Endothelial cell of umbilical vein (primary cell): ENCODE results near the gene EXD3. TPM values are rescaled to one million over a fixed set of nuclear protein-coding genes. Genes with fewer than 3 reads are reported as not detected.

Experiments
- BruUV-seq: library from RNA; stranded (reverse); fragments of 400-500 nt; replicated peaks from 2 replicates; lab custom pipeline; 2021; lab: Mats Ljungman, UMichigan
- CTCF ChIA-PET: fragments of 300-600, 350-600 bp; sonication (Branson Sonifier 250); formaldehyde crosslinking; loops from one replicate; lab custom pipeline; 2021; ENCODE audit warnings: antibody characterized with exemption, inconsistent platforms; lab: Charles Lee
- POLR2A ChIA-PET: fragments of 300-600, 350-600 bp; sonication (Branson Sonifier 250); formaldehyde crosslinking; loops from one replicate; lab custom pipeline; 2021; ENCODE audit warnings: antibody characterized with exemption, inconsistent platforms; lab: Charles Lee
- DNase-seq: peaks from one replicate; pipeline ENCODE4 v3.0.0-alpha.2; 2011; ENCODE audit warnings: low read depth, low spot score
- FAIRE-seq: peaks from 2 replicates; lab custom pipeline; 2011; peaks lifted over from hg19 to GRCh38; lab: Jason Lieb, UNC
- H2AFZ ChIP-seq: 2 replicates; pipeline ENCODE4 v1.6.0; 2012; ENCODE audit warnings: low read depth, low read length, control low read depth, inconsistent platforms
- H3K27ac ChIP-seq: 2 replicates; pipeline ENCODE4 v1.5.1; 2011; ENCODE audit warnings: low read depth, mild to moderate bottlenecking, control low read depth, low read length, moderate library complexity; ENCODE audit not compliant: insufficient read depth
- H3K27me3 ChIP-seq, 2 experiments: 2 replicates each; pipeline versions ENCODE4 v1.6.0 to v1.6.1; 2011; ENCODE audit warnings: low read length in 2 of 2, mixed read lengths in 1 of 2; ENCODE audit not compliant: control insufficient read depth in 2 of 2, insufficient read depth in 2 of 2
- H3K36me3 ChIP-seq, 2 experiments: 2 replicates in 1 of 2; 3 replicates in 1 of 2; pipeline ENCODE4 v1.5.1; 2011; ENCODE audit warnings: low read length in 2 of 2, mild to moderate bottlenecking in 1 of 2, moderate library complexity in 1 of 2; ENCODE audit not compliant: control insufficient read depth in 2 of 2, insufficient read depth in 2 of 2; ENCODE audit errors: extremely low read depth in 1 of 2
- H3K4me1 ChIP-seq: 3 replicates; pipeline ENCODE4 v1.5.1; 2011; ENCODE audit warnings: mild to moderate bottlenecking, low read length; ENCODE audit not compliant: control insufficient read depth, insufficient read depth; ENCODE audit errors: extremely low read depth
- H3K4me2 ChIP-seq: 2 replicates; pipeline ENCODE4 v1.6.1; 2011; ENCODE audit warnings: low read length, control low read depth, mixed read lengths; ENCODE audit not compliant: insufficient read depth
- H3K4me3 ChIP-seq, 3 experiments: fragments of 200-600 bp in 1 of 3; sonication (generic), shearing (Covaris generic) in 1 of 3; replicated peaks in 1 of 3; 2 replicates each; pipeline ENCODE4 v1.5.1; 2011 to 2016; ENCODE audit warnings: control low read depth in 3 of 3, low read length in 3 of 3, mild to moderate bottlenecking in 2 of 3, inconsistent platforms in 1 of 3, low read depth in 1 of 3, moderate library complexity in 1 of 3; ENCODE audit not compliant: insufficient read depth in 1 of 3
- H3K79me2 ChIP-seq: 2 replicates; pipeline ENCODE4 v1.6.0; 2012; ENCODE audit warnings: low read length, inconsistent platforms; ENCODE audit not compliant: control insufficient read depth, insufficient read depth
- H3K9ac ChIP-seq: replicated peaks from 2 replicates; pipeline ENCODE3; 2011; ENCODE audit warnings: low read length, control low read depth; ENCODE audit not compliant: insufficient read depth; ENCODE audit errors: extremely low read depth
- H3K9me1 ChIP-seq: replicated peaks from 3 replicates; pipeline ENCODE4 v1.6.0; 2011; ENCODE audit warnings: mild to moderate bottlenecking, low read length; ENCODE audit not compliant: control insufficient read depth, insufficient read depth; ENCODE audit errors: extremely low read depth
- H3K9me3 ChIP-seq: replicated peaks from 2 replicates; pipeline ENCODE4 v1.5.1; 2012; ENCODE audit warnings: low read length, inconsistent platforms; ENCODE audit not compliant: control insufficient read depth, insufficient read depth
- H4K20me1 ChIP-seq: replicated peaks from 2 replicates; pipeline ENCODE3; 2011; ENCODE audit warnings: mild to moderate bottlenecking, low read length; ENCODE audit not compliant: control insufficient read depth, insufficient read depth; ENCODE audit errors: extremely low read depth
- EZH2 ChIP-seq: IDR thresholded peaks from 2 replicates; pipeline ENCODE4 v1.6.1; 2012; ENCODE audit warnings: borderline replicate concordance, low read depth, mild to moderate bottlenecking, moderate library complexity, low read length, inconsistent platforms; ENCODE audit not compliant: severe bottlenecking
- FOS ChIP-seq: IDR thresholded peaks from 2 replicates; pipeline ENCODE4 v1.6.1; 2011; ENCODE audit warnings: mild to moderate bottlenecking, low read length, moderate library complexity, borderline replicate concordance; ENCODE audit not compliant: insufficient read depth
- GATA2 ChIP-seq: IDR thresholded peaks from 2 replicates; pipeline ENCODE4 v1.7.0; 2011; ENCODE audit warnings: low read depth, mild to moderate bottlenecking, moderate library complexity, mixed read lengths, low read length; ENCODE audit not compliant: insufficient read length, insufficient read depth
- JUN ChIP-seq: IDR thresholded peaks from 2 replicates; pipeline ENCODE4 v1.6.1; 2011; ENCODE audit warnings: borderline replicate concordance, low read depth; ENCODE audit not compliant: insufficient read length, insufficient read depth
- MYC ChIP-seq: IDR thresholded peaks from one replicate; pipeline ENCODE4 v1.6.1; 2011; ENCODE audit warnings: mild to moderate bottlenecking, low read depth, low read length
- POLR2A ChIP-seq: IDR thresholded peaks from 2 replicates; pipeline ENCODE4 v1.6.1; 2012; ENCODE audit warnings: low read depth, mild to moderate bottlenecking, control low read depth, low read length
- POLR2AphosphoS5 ChIP-seq: IDR thresholded peaks from 2 replicates; pipeline ENCODE4 v1.6.1; 2012; ENCODE audit warnings: low read depth, mild to moderate bottlenecking, control low read depth, low read length, moderate library complexity; ENCODE audit not compliant: insufficient read depth
- dilution Hi-C: fragments of 300-500 bp; cut with MboI; formaldehyde crosslinking; loops from one replicate; pipeline ENCODE4 v1.15.0; 2019; ENCODE audit warnings: low sequenced_read_pairs; ENCODE audit not compliant: extremely low pct_ligation_motif_present
- intact Hi-C: fragments of 100-400 bp; cut with micrococcal nuclease; formaldehyde crosslinking; loops from one replicate; pipeline ENCODE4 v1.10.0; 2022
- polyA plus RNA-seq, 4 experiments: library from polyadenylated mRNA; depleted of rRNA in 3 of 4; stranded (reverse) in 3 of 4; unstranded in 1 of 4; fragments of >200 nt; gene quantifications; 2 replicates each; pipeline versions ENCODE4 v1.2.1 to v1.2.3, GENCODE V29; 2011 to 2012; ENCODE audit warnings: missing spikeins in 1 of 4
- total RNA-seq: library from RNA; stranded (reverse); gene quantifications from 2 replicates; pipeline ENCODE4 v1.2.3, GENCODE V29; 2021
- TF ChIP-seq, protein P1 (sequence below), 2 donors: IDR thresholded peaks; 1 replicate in 1 of 2; 2 replicates in 1 of 2; pipeline ENCODE4 v1.5.1; 2011; ENCODE audit warnings: low read length in 2 of 2, mild to moderate bottlenecking in 2 of 2, moderate library complexity in 2 of 2, control low read depth in 1 of 2, inconsistent platforms in 1 of 2, low read depth in 1 of 2; ENCODE audit not compliant: insufficient read depth in 1 of 2; ENCODE audit errors: extremely low read depth in 1 of 2
- TF ChIP-seq, protein P2 (sequence below): IDR thresholded peaks from 2 replicates; pipeline ENCODE4 v1.6.1; 2011; ENCODE audit not compliant: insufficient read depth, insufficient read length

EXD3 gene
- total and polyA plus RNA-seq, 2 donors (not counting 3 experiments of a cell fraction or from before 2014, with no cell fraction given): 17.7 to 30.3 TPM

DNA sequence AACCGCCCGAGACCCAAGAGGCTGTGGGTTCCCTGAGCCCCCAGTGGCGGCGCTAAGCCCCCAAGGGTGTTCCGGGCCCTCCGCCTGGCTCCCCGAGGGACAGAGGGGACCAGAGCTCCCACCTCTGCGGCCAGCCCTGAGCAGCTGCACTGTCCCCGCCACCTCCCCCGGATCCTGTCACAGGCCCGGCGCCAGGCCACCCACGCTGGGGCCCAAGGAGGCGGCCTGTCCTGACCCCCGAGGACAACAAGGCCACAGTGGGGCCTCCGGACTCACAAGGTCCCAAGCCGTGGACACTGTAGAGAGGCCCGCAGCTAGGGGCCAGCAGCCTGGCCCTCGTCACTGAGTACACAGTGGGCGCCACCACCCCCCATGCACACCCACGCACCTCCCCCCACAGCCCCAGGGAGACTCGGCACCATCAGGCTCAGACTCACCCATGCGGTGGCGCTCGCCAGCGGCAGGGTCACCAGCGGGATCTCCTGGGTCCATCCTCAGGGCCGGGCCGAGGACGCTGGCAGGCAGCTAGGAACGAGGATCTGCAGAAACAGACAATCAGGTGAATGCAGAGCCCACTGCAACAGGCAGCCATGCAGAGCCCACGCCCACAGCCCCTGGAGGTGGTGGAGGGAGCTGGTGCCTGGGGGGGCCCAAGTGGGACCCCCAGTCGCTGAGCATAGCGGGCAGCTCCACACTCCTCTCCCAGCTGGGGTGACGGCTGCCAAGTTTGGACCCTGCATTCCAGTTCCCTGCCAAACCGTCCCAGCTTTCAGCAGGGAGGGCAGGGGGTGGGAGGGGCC lies 27.9 kb downstream of the EXD3 start:
- CTCF ChIA-PET: interaction anchor here (0.6 kb wide), 1 partner anchor 13 kb away, joined by 3 read pairs; no protein-coding TSS in a partner anchor
- intact Hi-C loops (no loop called here), dilution Hi-C loops (no loop called here)
- POLR2A ChIA-PET: no interaction called here
- peaks cover 0 to 4% of the 10 kb centered on the region in 2 experiments for H3K36me3 ChIP-seq
- no peaks in the 10 kb centered on the region for H3K79me2 ChIP-seq
- H3K4me1 ChIP-seq: no peaks in the 10 kb centered on the region
- H2AFZ ChIP-seq: no peak overlapping the region
- no peak overlapping the region for H3K4me3 ChIP-seq
- no TSS peak for BruUV-seq
- H3K27ac ChIP-seq: no peak overlapping the region
- H4K20me1 ChIP-seq: no peaks in the 10 kb centered on the region
- DNase-seq (no peak), FAIRE-seq (no peak)
- TF ChIP-seq FOS (no peak), POLR2AphosphoS5 (no peak), POLR2A (no peak), GATA2 (no peak), JUN (no peak), EZH2 (no peak), MYC (no peak)
- TF ChIP-seq, protein P1, sequence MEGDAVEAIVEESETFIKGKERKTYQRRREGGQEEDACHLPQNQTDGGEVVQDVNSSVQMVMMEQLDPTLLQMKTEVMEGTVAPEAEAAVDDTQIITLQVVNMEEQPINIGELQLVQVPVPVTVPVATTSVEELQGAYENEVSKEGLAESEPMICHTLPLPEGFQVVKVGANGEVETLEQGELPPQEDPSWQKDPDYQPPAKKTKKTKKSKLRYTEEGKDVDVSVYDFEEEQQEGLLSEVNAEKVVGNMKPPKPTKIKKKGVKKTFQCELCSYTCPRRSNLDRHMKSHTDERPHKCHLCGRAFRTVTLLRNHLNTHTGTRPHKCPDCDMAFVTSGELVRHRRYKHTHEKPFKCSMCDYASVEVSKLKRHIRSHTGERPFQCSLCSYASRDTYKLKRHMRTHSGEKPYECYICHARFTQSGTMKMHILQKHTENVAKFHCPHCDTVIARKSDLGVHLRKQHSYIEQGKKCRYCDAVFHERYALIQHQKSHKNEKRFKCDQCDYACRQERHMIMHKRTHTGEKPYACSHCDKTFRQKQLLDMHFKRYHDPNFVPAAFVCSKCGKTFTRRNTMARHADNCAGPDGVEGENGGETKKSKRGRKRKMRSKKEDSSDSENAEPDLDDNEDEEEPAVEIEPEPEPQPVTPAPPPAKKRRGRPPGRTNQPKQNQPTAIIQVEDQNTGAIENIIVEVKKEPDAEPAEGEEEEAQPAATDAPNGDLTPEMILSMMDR (IDR thresholded peaks at IDR 0.05; ENCODE audit: extremely low read depth in 1 of 2, insufficient read depth in 1 of 2, low read depth in 1 of 2, low read length in 2 of 2): no peak
- TF ChIP-seq, protein P2, sequence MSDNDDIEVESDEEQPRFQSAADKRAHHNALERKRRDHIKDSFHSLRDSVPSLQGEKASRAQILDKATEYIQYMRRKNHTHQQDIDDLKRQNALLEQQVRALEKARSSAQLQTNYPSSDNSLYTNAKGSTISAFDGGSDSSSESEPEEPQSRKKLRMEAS: no peak
- no peak overlapping the region for H3K4me2 ChIP-seq
- H3K9me1 ChIP-seq: no peaks in the 10 kb centered on the region
- H3K9ac ChIP-seq: no peak overlapping the region
- no peaks in the 10 kb centered on the region for H3K9me3 ChIP-seq
- H3K27me3 ChIP-seq: no peaks in the 10 kb centered on the region
